Caki2 (cell line): ENCODE measurements around the gene CLASP1. TPM values are rescaled to one million over a fixed set of nuclear protein-coding genes. Genes with fewer than 3 reads are reported as not detected.
"Not testable (repeated sequence)": the region's sequence is repeated elsewhere in the genome, so short reads cannot be mapped to it uniquely, and the experiment has no call there.

ENCODE experiments used
- DNase-seq: peaks from one replicate; pipeline ENCODE4 v3.0.0-alpha.2; 2015; ENCODE audit warnings: low read depth
- in situ Hi-C: cut with HindIII; loops from 2 replicates; pipeline ENCODE4 v1.10.0; 2016; ENCODE audit warnings: low sequenced_read_pairs, low pct_unique_long_range_greater_than_20kb, mixed read lengths
- total RNA-seq: library from RNA; depleted of rRNA; stranded (reverse); fragments of >200 nt; shearing (Covaris generic); gene quantifications from 2 replicates; pipeline ENCODE4 v1.2.3, GENCODE V29; 2014; ENCODE audit warnings: low replicate concordance

Gene CLASP1
- total RNA-seq, 1 experiment from 2014 or later, result 21.0 TPM

DNA sequence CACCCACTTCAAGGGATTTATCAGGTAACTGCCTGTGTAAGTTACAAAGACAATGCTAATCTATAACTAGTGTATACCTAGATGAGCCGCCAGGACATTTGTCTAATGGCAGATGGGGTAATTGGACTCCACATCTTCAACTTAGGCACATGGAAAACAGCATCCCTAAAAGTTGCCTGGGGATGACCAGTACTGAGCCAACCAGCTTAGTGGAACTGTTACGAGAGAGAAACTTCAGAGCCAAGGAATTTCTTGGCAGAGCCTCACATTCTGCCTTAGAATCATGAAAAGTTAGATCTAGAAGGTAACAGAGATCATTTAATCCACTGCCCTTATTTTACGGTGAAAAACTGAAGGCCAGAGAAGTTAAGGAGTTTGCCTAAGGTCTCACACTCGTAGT lies 15.5 kb upstream of the CLASP1 start:
- in situ Hi-C loops, result no loop called here
- no peak for DNase-seq

DNA sequence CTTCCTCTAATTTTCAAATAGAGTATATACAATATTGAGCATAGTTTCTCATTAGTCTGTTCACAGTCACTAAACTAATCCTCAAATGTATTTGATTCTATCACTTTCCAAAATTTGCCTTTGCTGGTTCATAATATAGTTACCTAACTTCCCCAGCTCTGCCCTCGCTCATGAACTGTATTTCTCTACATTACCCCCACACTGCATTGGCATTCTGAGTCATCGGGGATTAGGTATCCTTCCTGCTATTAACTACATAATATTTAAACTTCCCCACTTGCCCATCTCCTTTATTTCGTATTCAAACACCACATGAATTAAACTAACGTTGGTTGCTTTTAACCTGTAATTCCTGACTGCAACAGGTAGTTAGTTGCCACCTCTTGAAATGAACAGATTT lies 14.8 kb upstream of the CLASP1 start:
- no peak for DNase-seq

DNA sequence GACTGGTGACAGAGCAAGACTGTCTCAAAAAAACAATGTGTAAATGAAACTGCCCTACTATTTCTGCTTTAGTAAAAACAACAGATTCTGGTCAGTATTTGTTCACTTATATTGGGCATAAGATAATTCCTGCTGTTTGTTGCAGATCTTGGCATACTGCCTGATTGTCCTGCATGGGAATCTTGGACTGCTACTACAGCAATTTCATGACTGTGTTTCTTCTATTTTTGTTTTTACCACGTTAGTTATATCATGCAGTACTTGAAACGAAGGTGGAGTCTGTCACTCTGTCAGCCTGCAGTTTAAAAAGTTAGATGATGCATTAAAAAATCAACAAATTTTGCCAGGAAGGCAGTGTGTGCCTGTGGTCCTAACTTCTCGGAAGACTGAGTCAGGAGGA lies 14.2 kb upstream of the CLASP1 start:
- DNase-seq, result no peak

More for the DNA sequence above, 14.8 kb upstream of the CLASP1 start:
- in situ Hi-C loops, result no loop called here

DNA sequence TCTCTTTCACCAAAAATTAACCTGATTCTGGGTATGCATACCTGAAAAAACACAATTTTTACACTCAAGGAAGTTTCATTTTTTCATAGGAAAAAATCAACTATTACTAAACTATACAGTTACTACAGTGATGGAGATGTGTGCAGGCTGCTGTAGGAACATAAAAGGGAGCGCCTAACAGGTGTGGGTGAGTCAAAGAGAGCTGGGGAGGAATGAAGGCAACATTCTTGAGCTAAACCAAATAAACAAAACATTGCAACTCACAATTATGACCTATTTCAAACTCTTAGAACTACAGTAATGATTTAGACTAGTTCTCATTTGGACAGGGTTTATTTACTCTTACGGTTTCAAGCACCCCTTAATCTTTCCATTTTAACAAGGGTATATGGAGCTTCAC lies 13.4 kb upstream of the CLASP1 start:
- DNase-seq, result no peak
- in situ Hi-C loops, result no loop called here

More for the DNA sequence above, 14.2 kb upstream of the CLASP1 start:
- in situ Hi-C loops, result no loop called here

- in situ Hi-C loops, result no loop called here
- DNase-seq, result no peak
Measured at GRCh38 chr2:121659933-121660332, 10.7 kb upstream of the CLASP1 start.

DNA sequence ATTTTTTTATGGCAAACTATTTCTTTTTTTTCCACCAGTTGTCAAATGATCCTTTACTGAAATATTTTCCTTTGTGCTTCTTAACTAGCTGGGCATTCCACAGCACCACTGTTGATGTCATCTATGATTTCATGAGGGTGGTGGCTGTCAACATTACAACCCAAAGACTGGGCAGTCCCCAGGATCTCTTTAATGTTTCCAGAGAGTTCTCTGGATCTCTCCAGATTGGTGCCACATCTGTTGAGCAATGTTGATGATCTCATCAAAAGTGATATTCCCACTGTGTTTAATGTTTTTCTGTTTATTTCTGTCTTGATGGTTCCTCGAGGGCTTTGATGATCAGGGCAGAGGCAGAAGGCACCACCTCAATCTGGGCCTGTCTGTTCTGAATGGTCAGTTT lies 9.1 kb upstream of the CLASP1 start:
- DNase-seq, in situ Hi-C loops: not testable (repeated sequence)

GRCh38 chr2:121653035-121653434 lies 3.8 kb upstream of the CLASP1 start:
- DNase-seq, result no peak
- in situ Hi-C loops, result no loop called here

DNA sequence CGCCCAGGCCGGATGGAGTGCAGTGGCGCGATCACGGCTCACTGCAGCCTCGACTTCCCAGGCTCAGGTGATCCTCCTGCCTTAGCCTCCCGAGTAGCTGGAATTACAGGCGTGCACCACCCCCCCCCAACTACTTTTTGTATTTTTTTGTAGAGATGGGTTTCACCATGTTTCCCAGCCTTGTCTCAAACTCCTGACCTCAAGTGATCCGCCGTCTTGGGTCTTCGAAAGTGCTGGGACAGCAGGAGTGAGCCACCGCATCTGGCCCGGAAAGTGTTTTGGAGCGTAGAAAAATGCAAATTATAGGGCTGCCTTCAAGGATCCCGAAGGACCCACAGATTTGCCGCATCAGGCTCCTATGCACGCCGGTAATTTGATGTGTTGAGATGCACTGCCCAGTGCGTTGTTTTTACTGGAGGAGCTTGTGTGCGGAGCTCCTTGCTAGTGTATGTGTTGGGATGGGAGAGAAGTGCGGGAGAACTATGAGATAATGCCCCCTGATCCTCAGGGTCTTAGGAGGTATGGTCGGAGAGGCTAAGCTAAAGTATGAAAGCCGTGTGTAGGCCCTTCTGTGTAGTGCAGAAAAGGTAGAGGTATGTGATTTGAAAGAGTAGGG lies 1.2 kb upstream of the CLASP1 start:
- DNase-seq, result peak; percentile 36
- in situ Hi-C loops, result no loop called here

- in situ Hi-C loops, result no loop called here
- DNase-seq, result peak; percentile 97
Measured at GRCh38 chr2:121649596-121650314, 493 bp upstream of the CLASP1 start.

GRCh38 chr2:121648206-121649148 lies 785 bp downstream of the CLASP1 start:
- peak; percentile 63 for DNase-seq

DNA sequence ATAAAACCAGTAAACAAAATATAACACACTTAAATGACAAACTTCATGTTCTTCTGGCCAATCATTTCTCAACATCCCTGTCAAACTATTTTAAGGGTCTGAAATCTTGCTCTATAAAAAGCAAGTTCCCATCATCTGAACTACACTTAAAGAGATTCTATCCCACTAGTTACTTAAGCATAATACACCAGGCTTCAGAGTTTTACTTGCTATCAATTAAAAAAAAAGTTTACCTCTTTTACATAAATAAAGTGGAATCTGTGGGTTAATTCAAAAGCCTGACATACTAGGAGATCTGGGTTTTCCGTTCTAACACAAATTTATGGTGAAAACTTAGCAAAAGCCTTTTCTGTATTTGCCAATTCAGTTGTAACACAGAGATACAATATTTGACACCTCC lies 1.9 kb downstream of the CLASP1 start:
- in situ Hi-C loops, result no loop called here
- DNase-seq, result no peak

More at GRCh38 chr2:121648206-121649148, 785 bp downstream of the CLASP1 start:
- in situ Hi-C loops, result no loop called here

DNA sequence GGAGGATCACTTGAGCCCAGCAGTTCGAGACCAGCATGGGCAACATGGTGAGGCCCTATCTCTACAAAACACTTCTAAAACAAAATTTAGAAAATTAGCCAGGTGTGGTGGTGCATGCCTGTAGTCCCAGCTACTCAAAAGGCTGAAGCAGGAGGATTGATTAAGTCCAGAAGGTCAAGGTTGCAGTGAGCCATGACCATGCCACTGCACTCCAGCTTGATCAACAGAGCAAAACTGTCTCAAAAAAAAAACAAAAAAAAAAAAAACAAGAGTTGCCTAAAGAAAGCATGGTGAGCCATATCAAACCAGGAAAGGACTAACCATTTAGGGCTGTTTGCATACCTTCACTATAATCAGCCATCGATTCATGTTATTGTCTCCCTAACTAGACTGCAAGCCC lies 4.5 kb downstream of the CLASP1 start:
- DNase-seq, result peak; percentile 74
- in situ Hi-C loops, result no loop called here

DNA sequence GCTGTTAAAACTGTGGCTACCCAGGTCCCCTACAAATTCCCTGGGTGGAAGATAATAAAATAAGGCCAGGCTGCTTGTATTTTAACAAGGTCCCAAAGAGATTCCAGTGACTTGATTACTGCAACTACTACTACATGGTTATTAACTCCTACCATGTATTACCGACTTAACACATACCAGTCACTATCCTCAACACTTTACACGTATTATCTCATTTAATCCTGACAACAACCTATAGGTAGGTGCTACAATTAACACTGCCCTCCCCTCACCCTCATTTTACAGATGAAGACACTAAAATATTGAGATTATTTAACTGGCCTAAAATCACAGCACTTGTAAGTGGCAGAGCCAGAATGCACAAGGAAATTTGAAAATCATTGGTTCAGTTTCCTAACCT lies 5.4 kb downstream of the CLASP1 start:
- in situ Hi-C loops, result no loop called here
- DNase-seq, result no peak

GRCh38 chr2:121640380-121641316 lies 8.6 kb downstream of the CLASP1 start:
- DNase-seq, result peak; percentile 44
- in situ Hi-C loops, result no loop called here

DNA sequence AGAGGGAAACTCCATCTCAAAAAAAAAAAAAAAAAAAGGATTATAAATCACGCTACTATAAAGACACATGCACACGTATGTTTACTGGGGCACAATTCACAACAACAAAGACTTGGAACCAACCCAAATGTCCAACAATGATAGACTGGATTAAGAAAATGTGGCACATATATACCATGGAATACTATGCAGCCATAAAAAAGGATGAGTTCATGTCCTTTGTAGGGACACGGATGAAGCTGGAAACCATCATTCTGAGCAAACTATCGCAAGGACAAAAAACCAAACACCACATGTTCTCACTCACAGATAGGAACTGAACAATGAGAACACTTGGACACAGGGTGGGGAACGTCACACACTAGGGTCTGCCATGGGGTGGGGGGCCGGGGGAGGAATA lies 9.4 kb downstream of the CLASP1 start:
- in situ Hi-C loops, DNase-seq: not testable (repeated sequence)

DNA sequence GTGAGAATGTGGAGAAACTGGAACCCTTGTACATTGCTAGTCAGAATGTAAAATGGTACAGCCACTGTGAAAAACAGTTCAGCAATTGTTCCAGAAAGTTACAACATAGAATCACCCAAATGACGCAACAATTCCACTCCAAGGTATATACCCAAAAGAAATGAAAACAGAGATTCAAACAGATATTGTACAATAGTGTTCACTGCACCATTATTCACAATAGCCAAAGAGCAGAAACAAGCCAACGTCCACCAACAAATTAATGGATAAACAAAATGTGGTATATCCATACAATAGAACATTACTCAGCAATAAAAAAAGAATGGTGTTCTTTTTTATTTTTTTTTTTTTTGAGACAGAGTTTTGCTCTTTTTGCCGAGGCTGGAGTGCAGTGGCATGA lies 10.9 kb downstream of the CLASP1 start:
- in situ Hi-C loops, result no loop called here
- DNase-seq, result no peak

DNA sequence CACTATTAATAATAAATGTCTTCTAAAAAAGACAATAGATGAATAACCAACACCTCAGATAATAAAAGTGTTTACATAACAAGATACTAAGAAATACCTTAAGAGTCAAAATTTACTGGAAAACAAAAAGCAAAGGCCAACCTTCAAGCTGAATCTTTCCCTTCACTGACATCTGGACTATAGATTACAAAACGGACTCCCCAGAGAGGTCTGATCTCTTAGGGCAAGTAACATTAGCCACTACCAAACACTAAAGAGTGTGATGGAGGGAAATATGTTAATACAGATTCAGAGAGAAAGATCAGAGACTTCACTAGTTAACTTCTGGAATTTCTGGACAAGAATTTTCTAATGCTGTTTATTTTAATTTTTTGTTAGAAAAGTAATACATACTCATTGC lies 13.9 kb downstream of the CLASP1 start:
- in situ Hi-C loops, result no loop called here
- DNase-seq, result no peak
